ENCODE results near the gene SYK. TPM values are rescaled to one million over a fixed set of nuclear protein-coding genes. Genes with fewer than 3 reads are reported as not detected.

SYK gene
- total RNA-seq, 1 experiment from 2014 or later, result 0.28 TPM

DNA sequence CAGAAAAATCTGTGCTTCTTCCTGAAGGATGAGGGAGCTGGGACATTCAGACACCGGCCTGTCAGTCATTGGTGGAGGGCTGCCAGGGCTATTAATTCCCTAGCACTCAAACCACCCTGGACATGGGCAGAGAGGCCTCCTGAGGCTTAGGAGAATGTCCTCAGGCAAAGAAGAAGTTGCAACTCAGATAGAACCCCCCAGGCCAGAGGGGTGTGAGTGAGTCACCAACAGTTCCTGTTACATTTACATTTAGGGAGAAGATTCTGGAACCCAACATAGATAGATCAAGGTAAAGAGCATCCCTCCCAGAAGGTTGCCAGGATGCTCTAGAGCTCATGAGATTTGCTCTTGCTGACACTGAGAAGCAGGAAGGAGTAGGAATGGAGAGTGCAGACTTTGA, 29.2 kb upstream of the SYK start:
- CTCF ChIA-PET, result no interaction called here

DNA sequence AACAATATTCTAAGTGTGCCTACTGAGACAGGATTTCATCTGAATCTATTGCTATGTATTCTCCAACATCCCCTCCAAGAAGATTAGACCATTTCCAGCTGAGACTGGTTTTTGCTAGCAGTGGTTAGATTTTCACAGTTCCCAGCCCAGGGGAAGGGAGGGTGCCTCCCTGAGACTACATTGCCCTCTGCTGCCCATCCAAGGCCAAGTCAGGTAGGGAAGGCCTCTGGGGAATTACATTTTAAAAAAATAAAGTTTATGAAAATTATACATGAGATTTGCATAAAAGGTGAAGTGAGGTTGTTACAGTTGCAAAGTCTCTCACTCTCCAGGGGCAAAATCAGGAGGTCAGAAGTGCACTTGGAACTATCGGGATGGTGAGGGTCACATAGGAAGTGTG, 28.0 kb upstream of the SYK start:
- no peak overlapping the region for H3K27ac ChIP-seq (ENCODE audit: low read length)
- intact Hi-C loops (cut with micrococcal nuclease; ENCODE audit: unreplicated experiment), result no loop called here
- no peak for TF ChIP-seq SIN3A (IDR thresholded peaks at IDR 0.05; ENCODE audit: borderline replicate concordance, insufficient read depth, low read depth, low read length)
- TF ChIP-seq, protein P1, sequence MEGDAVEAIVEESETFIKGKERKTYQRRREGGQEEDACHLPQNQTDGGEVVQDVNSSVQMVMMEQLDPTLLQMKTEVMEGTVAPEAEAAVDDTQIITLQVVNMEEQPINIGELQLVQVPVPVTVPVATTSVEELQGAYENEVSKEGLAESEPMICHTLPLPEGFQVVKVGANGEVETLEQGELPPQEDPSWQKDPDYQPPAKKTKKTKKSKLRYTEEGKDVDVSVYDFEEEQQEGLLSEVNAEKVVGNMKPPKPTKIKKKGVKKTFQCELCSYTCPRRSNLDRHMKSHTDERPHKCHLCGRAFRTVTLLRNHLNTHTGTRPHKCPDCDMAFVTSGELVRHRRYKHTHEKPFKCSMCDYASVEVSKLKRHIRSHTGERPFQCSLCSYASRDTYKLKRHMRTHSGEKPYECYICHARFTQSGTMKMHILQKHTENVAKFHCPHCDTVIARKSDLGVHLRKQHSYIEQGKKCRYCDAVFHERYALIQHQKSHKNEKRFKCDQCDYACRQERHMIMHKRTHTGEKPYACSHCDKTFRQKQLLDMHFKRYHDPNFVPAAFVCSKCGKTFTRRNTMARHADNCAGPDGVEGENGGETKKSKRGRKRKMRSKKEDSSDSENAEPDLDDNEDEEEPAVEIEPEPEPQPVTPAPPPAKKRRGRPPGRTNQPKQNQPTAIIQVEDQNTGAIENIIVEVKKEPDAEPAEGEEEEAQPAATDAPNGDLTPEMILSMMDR (IDR thresholded peaks at IDR 0.05), result peak; percentile 59
- in situ Hi-C loops (cut with HindIII; ENCODE audit: low pct_unique_long_range_greater_than_20kb, low sequenced_read_pairs), result no loop called here
- no peak overlapping the region for H3K4me3 ChIP-seq (ENCODE audit: low read depth in 2 of 2, low read length in 2 of 2)
- no peak for ATAC-seq
- no peak for DNase-seq (ENCODE audit: low read depth, low spot score)
- BruUV-seq (replicated peaks), result no TSS peak
- H3K27me3 ChIP-seq (ENCODE audit: control insufficient read depth, insufficient read depth, low read length), result no peaks in the 10 kb centered on the region
- no peaks in the 10 kb centered on the region for H3K36me3 ChIP-seq (ENCODE audit: control insufficient read depth, insufficient read depth, low read length)
- no peaks in the 10 kb centered on the region for H3K4me1 ChIP-seq (ENCODE audit: control insufficient read depth, insufficient read depth, low read length)
- POLR2A ChIA-PET, result no interaction called here
- CTCF ChIA-PET, result no interaction called here
- no peaks in the 10 kb centered on the region for H3K9me3 ChIP-seq (ENCODE audit: control insufficient read depth, insufficient read depth, low read depth, low read length)

More for the DNA sequence above, 29.2 kb upstream of the SYK start:
- no peaks in the 10 kb centered on the region for H3K27me3 ChIP-seq (ENCODE audit: control insufficient read depth, insufficient read depth, low read length)
- DNase-seq (ENCODE audit: low read depth, low spot score) (no peak), ATAC-seq (no peak)
- in situ Hi-C loops (cut with HindIII; ENCODE audit: low pct_unique_long_range_greater_than_20kb, low sequenced_read_pairs) (no loop called here), intact Hi-C loops (cut with micrococcal nuclease; ENCODE audit: unreplicated experiment) (no loop called here)
- no TSS peak for BruUV-seq (replicated peaks)
- POLR2A ChIA-PET, result no interaction called here
- no peaks in the 10 kb centered on the region for H3K4me1 ChIP-seq (ENCODE audit: control insufficient read depth, insufficient read depth, low read length)
- TF ChIP-seq TCF7L2 (IDR thresholded peaks at IDR 0.05; ENCODE audit: low read depth, low read length) (no peak), SIN3A (IDR thresholded peaks at IDR 0.05; ENCODE audit: borderline replicate concordance, insufficient read depth, low read depth, low read length) (no peak), POLR2AphosphoS5 (IDR thresholded peaks at IDR 0.05; ENCODE audit: low read depth, low read length) (no peak)
- TF ChIP-seq, protein P1 (IDR thresholded peaks at IDR 0.05), result no peak
- TF ChIP-seq, protein P2, sequence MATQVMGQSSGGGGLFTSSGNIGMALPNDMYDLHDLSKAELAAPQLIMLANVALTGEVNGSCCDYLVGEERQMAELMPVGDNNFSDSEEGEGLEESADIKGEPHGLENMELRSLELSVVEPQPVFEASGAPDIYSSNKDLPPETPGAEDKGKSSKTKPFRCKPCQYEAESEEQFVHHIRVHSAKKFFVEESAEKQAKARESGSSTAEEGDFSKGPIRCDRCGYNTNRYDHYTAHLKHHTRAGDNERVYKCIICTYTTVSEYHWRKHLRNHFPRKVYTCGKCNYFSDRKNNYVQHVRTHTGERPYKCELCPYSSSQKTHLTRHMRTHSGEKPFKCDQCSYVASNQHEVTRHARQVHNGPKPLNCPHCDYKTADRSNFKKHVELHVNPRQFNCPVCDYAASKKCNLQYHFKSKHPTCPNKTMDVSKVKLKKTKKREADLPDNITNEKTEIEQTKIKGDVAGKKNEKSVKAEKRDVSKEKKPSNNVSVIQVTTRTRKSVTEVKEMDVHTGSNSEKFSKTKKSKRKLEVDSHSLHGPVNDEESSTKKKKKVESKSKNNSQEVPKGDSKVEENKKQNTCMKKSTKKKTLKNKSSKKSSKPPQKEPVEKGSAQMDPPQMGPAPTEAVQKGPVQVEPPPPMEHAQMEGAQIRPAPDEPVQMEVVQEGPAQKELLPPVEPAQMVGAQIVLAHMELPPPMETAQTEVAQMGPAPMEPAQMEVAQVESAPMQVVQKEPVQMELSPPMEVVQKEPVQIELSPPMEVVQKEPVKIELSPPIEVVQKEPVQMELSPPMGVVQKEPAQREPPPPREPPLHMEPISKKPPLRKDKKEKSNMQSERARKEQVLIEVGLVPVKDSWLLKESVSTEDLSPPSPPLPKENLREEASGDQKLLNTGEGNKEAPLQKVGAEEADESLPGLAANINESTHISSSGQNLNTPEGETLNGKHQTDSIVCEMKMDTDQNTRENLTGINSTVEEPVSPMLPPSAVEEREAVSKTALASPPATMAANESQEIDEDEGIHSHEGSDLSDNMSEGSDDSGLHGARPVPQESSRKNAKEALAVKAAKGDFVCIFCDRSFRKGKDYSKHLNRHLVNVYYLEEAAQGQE (IDR thresholded peaks at IDR 0.05; ENCODE audit: insufficient read depth in 1 of 2, low read depth in 2 of 2, low read length in 1 of 2), result no peak
- H3K9me3 ChIP-seq (ENCODE audit: control insufficient read depth, insufficient read depth, low read depth, low read length), result peaks cover 7% of the 10 kb centered on the region; the same call in 1 of the 2 replicates
- no peak overlapping the region for H3K4me3 ChIP-seq (ENCODE audit: low read depth in 2 of 2, low read length in 2 of 2)
- H3K27ac ChIP-seq (ENCODE audit: low read length), result no peak overlapping the region
- H3K36me3 ChIP-seq (ENCODE audit: control insufficient read depth, insufficient read depth, low read length), result no peaks in the 10 kb centered on the region
